GM21723 (cell line): ENCODE data around the gene CLEC2D.
"Not testable (repeated sequence)": the region's sequence is repeated elsewhere in the genome, so short reads cannot be mapped to it uniquely, and the experiment has no call there.

ENCODE experiments used
- ATAC-seq: cut with Tn5 transposase; IDR thresholded peaks from one replicate; pipeline ENCODE4 v1.9.1; 2021; ENCODE audit warnings: mild to moderate bottlenecking, moderate library complexity; ENCODE audit not compliant: unreplicated experiment

CLEC2D gene

DNA sequence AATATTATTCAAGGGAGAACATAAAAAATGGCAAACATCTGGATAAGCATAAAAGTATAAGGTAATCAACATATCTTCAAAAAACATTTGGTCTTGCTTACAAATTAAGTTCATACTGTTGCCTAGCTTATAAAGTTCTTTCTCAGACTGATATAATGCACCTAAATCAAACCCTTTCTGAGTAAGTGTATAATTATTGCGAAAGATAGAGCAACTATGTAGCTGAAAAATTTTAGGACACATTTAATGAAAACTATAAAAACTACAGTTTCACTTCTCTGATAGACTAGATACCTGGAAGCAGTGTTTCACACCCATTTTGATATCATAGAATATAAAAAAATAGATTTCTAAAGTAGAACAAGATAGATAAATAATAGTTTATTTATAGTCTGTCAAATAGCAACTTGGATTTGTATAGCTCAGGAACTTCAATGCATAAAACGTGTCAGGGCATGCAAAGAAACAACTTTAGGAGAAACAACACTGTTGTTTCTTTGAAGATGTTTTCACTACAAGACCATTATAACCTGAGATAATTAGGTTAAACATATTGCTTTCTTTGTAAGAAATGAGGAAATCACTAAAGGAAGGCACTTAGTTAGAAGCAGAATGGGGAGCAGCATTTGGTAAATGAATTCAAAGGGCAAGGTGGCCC lies 55.8 kb downstream of the CLEC2D start:
- no peak for ATAC-seq

DNA sequence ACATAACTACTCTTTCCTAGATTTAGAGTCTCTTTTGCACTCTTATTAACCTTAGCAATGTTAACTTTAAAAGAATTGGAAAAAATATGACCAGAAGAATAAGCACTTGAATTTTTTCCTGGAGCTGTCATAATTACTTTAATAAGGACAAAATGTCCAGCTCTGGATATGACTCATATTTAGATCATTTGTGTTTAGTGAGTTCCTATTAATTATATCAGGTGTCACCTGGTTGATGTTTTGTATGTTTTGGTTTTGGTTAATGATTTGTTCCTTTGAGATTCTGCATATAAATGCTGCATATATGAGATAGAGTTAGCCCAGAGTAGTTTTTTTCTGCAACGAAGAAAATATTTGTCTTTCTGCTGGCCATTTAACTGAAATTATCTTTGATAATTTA lies 58.3 kb downstream of the CLEC2D start:
- ATAC-seq, result no peak

DNA sequence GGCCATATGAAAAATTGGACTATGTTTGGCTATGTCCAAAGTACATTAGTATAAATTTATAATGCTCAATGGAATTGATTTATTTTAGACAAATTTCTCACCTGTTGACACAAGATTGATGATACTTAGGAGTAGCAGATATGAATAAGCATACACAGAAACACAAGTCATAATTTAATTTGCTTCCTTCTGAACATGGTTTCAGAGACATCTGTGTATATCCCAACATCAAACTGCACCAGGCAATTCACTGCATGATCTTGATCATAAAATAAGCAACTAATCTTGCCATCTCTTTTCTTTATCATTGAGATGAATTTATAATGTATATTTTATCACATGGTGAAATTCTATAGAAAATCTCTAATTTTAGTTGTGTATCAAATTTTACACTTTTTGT lies 59.6 kb downstream of the CLEC2D start:
- no peak for ATAC-seq

DNA sequence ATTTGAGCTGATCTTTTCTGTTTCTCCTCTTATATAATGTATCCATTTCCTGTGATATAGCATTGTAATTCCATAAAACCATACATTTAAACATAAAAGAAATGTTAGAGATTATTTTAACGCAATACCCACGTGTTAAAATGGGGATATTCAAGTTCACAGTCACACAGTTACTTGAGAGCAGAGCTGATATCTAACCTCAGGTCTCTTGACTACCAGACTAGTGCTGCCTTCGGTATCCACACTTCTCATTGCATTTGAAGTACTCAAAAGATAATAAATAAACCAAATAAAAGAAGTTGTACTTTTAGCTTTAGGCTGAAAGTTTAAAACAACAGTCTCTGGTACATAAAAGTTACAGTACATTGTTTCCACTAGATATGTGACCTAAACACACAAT lies 60.5 kb downstream of the CLEC2D start:
- ATAC-seq, result peak; percentile 34

DNA sequence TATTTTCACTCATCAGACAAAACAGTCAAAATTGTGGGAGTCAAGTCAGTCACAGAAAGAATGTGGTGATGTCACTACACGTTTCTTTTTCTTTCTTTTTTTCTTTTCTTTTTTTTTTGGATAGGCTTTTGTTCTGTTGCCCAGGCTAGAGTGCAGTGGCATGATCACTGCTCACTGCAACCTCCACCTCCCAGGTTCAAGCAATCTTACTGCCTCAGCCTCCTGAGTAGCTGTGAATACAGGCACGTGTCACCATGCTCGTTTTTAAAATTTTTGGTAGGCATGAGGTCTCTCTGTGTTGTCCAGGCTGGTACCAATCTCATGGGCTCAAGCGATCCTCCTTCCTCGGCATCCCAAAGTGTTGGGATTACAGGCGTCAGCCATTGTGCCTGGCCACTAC lies 61.1 kb downstream of the CLEC2D start:
- peak; percentile 29 for ATAC-seq

DNA sequence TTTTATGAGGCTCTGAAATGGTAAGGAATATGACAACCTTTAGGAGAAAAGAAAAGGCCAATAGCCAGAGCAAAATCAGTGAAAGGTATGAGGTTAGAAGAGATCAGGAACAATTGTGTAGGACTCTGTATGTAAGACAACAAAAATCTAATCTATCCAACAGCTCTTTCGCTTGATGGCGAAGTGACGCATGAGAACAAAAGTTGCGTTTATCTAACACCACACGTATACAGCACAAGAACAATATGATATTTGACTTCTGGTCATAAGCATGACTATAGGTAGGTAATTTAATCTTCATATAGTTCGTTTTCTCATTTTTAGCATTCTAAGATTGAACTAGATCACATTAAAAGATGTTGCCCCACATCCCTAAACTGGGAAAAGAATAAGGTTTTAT lies 61.9 kb downstream of the CLEC2D start:
- no peak for ATAC-seq

DNA sequence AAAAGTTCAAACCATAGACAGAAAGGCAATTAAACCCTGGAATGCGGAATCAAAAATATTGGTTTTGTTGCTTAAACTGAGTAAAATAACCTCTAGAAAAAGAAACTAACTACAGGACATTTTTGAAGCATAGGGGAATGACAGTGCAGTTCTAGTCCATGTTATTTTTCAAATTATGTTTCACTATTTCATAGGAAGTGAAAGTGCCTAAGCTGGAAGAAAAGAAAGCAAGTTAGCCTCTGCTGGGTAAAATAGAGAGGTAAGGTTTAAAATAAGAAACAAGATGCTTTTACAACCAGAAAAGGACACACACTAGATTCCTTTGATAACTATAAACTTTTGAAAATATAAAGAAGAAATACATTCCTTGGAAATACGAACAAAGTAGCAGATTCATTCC lies 62.3 kb downstream of the CLEC2D start:
- ATAC-seq, result peak; percentile 43

DNA sequence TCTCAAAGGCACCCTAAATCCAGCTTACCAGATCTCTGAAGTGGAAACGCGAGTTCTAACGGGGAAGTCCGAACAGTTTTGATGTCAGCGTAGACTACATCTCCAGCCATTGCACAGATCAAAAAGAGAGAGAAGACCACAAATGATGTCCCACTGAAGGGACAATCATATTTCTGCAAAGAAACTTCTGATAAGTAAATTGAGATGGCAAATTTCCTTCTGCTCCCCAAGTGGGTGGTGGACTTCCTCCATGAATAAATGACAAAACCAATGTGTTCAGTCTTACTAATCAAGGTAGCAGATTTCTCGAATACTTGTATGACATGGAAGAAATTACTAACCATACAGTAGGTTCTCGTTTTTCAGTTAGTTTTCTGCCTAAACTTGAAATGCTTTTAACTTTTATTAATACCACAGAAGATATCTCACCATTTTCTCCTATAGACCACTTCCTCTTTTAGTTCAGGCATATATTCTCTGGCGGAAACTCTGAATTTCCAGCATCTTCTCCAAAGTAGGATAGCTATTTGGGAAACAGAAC lies 63.5 kb downstream of the CLEC2D start, which contains the start of gene CLECL1:
Gene CLECL1 (minus strand): TSS at position 177 of the 541 bp plus-strand sequence.
- ATAC-seq, result peak; percentile 42

DNA sequence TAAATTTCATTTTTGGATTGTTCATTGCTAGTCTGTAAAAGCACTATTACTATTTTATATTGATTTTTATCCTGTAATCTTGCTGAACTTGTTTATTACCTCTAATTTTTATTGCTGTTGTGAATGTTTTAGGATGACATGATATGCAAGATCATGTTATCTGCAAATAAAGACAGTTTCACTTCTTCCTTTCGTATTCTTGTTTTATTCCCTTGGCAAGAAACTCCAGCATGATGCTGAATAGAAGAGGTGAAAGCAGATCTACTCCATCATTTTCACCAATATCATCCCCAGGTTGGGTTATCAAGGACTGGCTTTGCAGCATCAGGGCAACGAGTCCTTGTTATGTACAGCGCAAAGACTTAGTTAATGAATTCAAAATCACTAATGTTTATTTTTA lies 66.1 kb downstream of the CLEC2D start:
- no peak for ATAC-seq

DNA sequence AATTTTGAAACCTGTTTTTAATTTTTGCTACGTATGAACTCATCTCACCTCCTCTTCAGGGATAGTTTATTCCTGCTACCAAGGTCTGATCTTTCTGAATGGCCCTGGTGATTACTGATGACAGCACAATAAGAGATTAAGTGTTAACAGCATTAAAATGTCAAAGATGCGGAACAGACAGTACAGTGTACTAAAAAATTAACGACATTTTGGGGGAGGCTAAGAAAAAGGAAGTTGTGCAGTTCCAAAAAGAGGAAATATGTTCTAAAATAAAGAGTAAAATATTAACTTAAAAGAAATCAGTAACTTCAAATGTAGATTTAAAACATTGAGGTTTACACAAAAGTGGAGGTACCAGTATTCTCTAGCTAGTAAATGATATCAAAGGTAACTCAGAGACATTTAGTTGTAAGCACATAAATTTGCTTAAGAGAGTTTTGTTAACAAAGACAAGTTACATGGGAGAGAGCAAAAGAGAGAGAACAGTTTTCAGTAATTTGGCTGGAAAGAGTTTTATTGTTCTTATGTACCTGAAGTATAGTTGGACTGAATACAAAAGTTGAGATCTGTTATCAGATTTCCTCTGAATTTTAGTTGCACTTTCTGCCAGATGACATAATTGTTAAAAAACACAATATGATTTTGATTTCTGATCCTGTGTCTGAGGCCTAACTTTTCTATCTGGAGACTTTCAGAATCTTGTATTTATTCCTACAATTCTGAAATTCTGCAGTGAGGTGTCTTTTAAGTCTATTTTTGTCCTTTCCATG lies 67.6 kb downstream of the CLEC2D start:
- no peak for ATAC-seq

DNA sequence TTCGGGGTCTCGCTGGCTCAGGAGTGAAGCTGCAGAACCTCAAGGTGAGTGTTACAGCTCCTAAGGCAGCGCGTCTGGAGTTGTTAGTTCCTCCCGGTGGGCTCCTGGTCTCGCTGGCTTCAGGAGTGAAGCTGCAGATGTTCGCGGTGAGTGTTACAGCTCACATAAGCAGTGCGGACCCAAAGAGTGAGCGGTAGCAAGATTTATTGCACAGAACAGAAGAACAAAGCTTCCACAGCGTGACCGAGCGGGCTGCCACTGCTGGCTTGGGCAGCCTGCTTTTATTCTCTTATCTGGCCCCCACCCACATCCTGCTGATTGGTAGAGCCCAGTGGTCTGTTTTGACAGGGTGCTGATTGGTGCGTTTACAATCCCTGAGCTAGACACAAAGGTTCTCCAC lies 69.4 kb downstream of the CLEC2D start:
- not testable (repeated sequence) for ATAC-seq

DNA sequence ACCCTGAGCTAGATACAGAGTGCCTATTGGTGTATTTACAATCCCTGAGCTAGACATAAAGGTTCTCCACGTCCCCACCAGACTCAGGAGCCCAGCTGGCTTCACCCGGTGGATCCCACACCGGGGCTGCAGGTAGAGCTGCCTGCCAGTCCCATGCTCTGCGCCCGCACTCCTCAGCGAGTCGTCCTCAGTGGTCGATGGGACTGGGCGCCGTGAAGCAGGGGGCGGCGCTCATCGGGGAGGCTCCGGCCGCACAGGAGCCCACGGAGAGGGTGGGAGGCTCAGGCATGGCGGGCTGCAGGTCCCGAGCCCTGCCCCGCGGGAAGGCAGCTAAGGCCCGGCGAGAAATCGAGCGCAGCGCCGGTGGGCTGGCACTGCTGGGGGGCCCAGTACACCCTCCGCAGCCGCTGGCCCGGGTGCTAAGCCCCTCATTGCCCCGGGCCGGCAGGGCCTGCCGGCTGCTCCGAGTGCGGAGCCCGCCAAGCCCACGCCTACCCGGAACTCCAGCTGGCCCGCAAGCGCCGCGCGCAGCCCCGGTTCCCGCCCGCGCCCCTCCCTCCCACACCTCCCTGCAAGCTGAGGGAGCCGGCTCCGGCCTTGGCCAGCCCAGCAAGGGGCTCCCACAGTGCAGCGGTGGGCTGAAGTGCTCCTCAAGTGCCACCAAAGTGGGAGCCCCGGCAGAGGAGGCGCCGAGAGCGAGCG lies 70.0 kb downstream of the CLEC2D start:
- ATAC-seq, result not testable (repeated sequence)

DNA sequence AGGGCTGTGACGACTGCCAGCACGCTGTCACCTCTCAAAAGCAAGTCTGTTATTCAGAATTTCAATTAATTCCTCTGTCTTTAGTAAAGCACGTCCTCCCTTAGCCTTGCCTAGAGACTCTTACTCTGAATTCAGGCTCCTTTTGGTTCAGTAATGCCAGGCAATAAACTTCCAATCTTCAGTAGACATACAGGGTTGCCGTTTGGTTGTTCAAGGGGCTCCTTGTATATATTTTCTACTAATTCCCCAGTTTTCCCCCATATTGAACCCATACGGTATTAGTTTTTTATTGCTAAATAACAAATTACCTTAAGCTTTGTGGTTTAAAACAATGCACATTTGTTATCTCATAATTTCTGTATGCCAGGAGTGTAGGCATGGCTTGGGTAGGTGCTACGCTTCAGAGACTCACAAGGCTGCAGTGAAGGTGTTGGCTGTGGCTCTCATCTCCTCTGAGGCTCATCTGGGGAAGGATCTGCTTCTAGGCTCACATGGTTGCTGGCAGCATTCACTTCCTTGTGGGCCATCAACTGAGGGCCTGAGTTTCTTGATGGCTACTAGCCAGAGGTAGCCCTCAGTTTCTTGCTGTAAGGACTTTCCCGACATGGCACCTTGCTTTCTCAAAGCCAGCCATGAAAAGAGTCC lies 70.7 kb downstream of the CLEC2D start:
- ATAC-seq, result no peak

DNA sequence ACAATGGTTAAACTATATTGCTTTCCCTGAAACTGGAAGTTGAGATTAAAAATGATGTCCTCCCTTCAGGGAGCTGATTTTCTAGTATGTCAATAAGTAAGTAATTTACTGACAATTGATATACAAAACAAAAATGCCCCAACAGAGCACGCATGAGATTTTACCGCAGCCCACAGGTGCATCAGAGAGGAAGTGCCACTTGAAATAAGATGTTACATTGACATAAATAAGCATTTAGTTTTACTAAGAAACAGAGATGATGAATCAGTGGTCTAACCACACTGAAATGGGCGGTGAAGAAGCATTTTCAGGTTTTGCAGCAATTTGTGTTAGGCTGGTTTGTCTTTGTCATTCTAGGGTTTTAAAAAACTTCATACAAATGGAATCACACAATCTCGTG lies 72.2 kb downstream of the CLEC2D start:
- peak; percentile 78 for ATAC-seq

DNA sequence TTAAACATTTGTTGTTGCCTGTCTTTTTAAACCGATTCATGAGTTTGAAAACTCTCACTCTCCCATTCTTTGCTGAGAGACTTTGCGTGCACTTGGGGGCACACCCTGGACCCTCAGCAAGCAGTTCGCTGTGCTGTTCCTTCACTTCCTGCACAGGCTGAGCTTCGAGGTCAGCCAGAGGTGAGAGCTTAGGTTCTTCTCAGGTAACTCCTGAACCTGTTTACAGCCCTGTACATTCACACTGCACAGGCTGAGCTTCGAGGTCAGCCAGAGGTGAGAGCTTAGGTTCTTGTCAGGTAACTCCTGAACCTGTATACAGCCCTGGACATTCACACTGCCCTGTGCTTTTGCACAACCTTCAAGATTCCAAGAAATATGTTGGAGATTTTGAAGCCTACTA lies 73.1 kb downstream of the CLEC2D start:
- peak; percentile 31 for ATAC-seq

DNA sequence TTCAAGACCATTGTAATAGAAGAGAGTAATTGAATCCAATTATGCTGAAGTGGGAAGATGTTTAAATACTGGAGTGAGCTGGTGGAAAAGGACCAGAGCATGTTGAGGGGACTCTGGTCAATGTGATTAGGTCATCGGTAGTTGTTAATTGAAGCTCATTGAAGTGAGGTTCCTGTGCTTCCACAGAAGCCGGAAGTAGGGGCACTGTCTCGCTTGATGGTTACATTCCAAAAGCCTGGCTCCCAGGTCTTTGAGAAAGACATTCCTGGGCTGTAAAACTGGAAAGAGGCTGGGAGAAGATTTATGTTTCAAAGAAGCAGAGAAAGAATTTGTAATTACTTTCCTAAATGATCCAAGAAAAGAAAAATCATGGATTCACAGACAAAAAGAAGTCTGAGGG lies 75.7 kb downstream of the CLEC2D start:
- ATAC-seq, result no peak
